Suprapubic skin (tissue), 3 donors: Measurements from ENCODE around the gene AKAP1.

Experiments used
- POLR2A ChIP-seq, 2 donors: fragments of 450-650 bp; IDR thresholded peaks; one replicate each; pipeline ENCODE4 v1.6.1; 2017; ENCODE audit warnings: antibody characterized with exemption in 2 of 2, mild to moderate bottlenecking in 2 of 2, moderate library complexity in 2 of 2
- TF ChIP-seq, protein P1 (sequence below), 2 donors: fragments of 200-600 bp in 1 of 2; fragments of 450-650 bp in 1 of 2; sonication (generic) in 1 of 2; IDR thresholded peaks; one replicate each; pipeline ENCODE4 v1.5.1; 2016 to 2019; ENCODE audit warnings: antibody characterized with exemption in 2 of 2, mild to moderate bottlenecking in 1 of 2, moderate library complexity in 1 of 2

DNA sequence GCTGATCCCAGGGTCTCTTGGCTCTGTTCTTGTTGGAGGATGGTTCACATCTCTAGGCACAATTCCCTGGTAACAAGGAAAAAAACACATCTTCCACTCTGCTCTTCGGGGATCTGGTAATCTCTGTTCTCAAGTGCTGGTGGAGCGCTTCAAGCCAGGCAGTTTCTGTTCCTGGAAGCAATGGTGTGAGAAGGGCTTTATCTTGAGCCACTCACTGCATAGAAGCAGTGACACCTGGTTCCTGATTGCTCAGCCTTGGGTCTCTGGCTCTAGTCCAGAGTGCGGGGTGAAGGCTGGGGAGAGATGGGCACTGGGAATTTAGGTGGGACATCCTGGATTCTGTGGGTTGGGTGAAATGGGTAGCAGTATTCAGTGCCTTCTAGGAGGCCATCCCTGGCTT lies 14.1 kb downstream of the AKAP1 start:
- no peak for TF ChIP-seq POLR2A (IDR thresholded peaks at IDR 0.05)
- TF ChIP-seq, protein P1, sequence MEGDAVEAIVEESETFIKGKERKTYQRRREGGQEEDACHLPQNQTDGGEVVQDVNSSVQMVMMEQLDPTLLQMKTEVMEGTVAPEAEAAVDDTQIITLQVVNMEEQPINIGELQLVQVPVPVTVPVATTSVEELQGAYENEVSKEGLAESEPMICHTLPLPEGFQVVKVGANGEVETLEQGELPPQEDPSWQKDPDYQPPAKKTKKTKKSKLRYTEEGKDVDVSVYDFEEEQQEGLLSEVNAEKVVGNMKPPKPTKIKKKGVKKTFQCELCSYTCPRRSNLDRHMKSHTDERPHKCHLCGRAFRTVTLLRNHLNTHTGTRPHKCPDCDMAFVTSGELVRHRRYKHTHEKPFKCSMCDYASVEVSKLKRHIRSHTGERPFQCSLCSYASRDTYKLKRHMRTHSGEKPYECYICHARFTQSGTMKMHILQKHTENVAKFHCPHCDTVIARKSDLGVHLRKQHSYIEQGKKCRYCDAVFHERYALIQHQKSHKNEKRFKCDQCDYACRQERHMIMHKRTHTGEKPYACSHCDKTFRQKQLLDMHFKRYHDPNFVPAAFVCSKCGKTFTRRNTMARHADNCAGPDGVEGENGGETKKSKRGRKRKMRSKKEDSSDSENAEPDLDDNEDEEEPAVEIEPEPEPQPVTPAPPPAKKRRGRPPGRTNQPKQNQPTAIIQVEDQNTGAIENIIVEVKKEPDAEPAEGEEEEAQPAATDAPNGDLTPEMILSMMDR (IDR thresholded peaks at IDR 0.05): no peak
